HG02938 (cell line): ENCODE measurements around the gene HPS1.

ENCODE experiments used
- ATAC-seq: cut with Tn5 transposase; IDR thresholded peaks from one replicate; pipeline ENCODE4 v1.9.1; 2021; ENCODE audit warnings: mild to moderate bottlenecking, moderate library complexity; ENCODE audit not compliant: unreplicated experiment

Gene HPS1

GRCh38 chr10:98415731-98416119 lies 31.0 kb downstream of the HPS1 start:
- ATAC-seq: no peak

- peak; percentile 51 for ATAC-seq
Measured at GRCh38 chr10:98414932-98415730, 31.6 kb downstream of the HPS1 start, which contains the start of gene PYROXD2. PYROXD2 (minus strand) TSS chr10:98415182; CDS start chr10:98415135, 47 bp downstream.

GRCh38 chr10:98414578-98414931 lies 32.2 kb downstream of the HPS1 start:
- no peak for ATAC-seq

- ATAC-seq: no peak
Measured at GRCh38 chr10:98411768-98412167, 35.0 kb downstream of the HPS1 start.

GRCh38 chr10:98411166-98411565 lies 35.6 kb downstream of the HPS1 start:
- ATAC-seq: no peak

- no peak for ATAC-seq
Measured at GRCh38 chr10:98410759-98411158, 36.0 kb downstream of the HPS1 start.

- ATAC-seq: no peak
Measured at GRCh38 chr10:98410135-98410743, 36.5 kb downstream of the HPS1 start.

- no peak for ATAC-seq
Measured at GRCh38 chr10:98408799-98409198, 37.9 kb downstream of the HPS1 start.

GRCh38 chr10:98407744-98408241 lies 38.9 kb downstream of the HPS1 start:
- no peak for ATAC-seq

- ATAC-seq: no peak
Measured at GRCh38 chr10:98407017-98407743, 39.6 kb downstream of the HPS1 start.

GRCh38 chr10:98405422-98405821 lies 41.3 kb downstream of the HPS1 start:
- ATAC-seq: no peak

- no peak for ATAC-seq
Measured at GRCh38 chr10:98404571-98405359, 42.0 kb downstream of the HPS1 start.

GRCh38 chr10:98403812-98404504 lies 42.8 kb downstream of the HPS1 start:
- ATAC-seq: no peak

GRCh38 chr10:98402931-98403718 lies 43.6 kb downstream of the HPS1 start:
- ATAC-seq: no peak

GRCh38 chr10:98402478-98402877 lies 44.3 kb downstream of the HPS1 start:
- no peak for ATAC-seq

- no peak for ATAC-seq
Measured at GRCh38 chr10:98400482-98400881, 46.3 kb downstream of the HPS1 start.

- no peak for ATAC-seq
Measured at GRCh38 chr10:98399784-98400183, 47.0 kb downstream of the HPS1 start.

GRCh38 chr10:98397089-98397600 lies 49.6 kb downstream of the HPS1 start:
- no peak for ATAC-seq
